Epithelial cell of esophagus (primary cell): ENCODE data around the gene FNDC3B.

Experiments
- DNase-seq: peaks from one replicate; pipeline ENCODE4 v3.0.0; 2010; ENCODE audit warnings: low read depth
- H3K4me3 ChIP-seq: 2 replicates; pipeline ENCODE4 v1.5.1; 2011; ENCODE audit warnings: mild to moderate bottlenecking, low read length, control low read depth
- TF ChIP-seq, protein P1 (sequence below): IDR thresholded peaks from 2 replicates; pipeline ENCODE4 v1.5.1; 2011; ENCODE audit warnings: low read depth, mild to moderate bottlenecking, low read length, control low read depth, inconsistent platforms; ENCODE audit not compliant: insufficient read depth; ENCODE audit errors: missing control alignments

FNDC3B gene

DNA sequence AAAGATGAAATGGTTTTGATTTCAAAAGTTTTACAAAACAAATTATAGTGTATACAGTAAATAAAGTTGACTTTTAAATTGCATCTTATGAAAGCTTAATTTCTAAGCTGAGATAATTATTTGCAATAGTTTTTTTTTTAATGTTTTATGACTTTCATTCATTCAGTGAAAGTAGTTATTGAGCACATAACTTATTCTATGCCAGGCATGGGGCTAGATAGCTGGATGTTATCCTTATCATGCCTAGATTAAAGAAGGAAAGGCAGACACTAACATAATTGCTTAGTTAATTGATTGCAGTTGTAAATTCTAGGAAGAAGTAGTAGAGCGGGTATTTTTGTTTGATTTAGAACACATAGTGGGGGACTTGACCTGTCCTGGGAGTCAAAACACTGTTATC lies 92.4 kb downstream of the FNDC3B start:
- TF ChIP-seq, protein P1, sequence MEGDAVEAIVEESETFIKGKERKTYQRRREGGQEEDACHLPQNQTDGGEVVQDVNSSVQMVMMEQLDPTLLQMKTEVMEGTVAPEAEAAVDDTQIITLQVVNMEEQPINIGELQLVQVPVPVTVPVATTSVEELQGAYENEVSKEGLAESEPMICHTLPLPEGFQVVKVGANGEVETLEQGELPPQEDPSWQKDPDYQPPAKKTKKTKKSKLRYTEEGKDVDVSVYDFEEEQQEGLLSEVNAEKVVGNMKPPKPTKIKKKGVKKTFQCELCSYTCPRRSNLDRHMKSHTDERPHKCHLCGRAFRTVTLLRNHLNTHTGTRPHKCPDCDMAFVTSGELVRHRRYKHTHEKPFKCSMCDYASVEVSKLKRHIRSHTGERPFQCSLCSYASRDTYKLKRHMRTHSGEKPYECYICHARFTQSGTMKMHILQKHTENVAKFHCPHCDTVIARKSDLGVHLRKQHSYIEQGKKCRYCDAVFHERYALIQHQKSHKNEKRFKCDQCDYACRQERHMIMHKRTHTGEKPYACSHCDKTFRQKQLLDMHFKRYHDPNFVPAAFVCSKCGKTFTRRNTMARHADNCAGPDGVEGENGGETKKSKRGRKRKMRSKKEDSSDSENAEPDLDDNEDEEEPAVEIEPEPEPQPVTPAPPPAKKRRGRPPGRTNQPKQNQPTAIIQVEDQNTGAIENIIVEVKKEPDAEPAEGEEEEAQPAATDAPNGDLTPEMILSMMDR, result no peak
- DNase-seq, result no peak
- H3K4me3 ChIP-seq, result no peak overlapping the region

DNA sequence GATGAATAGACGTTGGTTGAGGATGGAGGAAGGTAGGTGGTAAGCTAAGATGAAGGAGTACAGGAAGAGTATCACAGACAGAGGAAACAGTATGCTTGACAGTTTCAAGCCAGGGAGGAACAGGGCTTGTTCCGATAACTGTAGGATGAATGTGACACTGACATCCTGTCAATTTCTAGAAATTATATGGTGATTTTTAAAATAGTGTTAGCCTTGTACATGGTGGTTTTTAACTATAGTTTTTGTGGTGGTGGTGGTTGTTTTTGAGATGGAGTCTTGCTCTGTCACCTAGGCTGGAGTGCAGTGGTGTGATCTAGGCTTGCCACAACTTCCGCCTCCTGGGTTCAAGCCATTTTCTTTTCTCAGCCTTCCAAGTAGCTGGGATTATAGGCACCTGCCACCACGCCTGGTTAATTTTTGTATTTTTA lies 92.8 kb downstream of the FNDC3B start:
- no peak for DNase-seq
- no peak overlapping the region for H3K4me3 ChIP-seq
- TF ChIP-seq, protein P1, result no peak

DNA sequence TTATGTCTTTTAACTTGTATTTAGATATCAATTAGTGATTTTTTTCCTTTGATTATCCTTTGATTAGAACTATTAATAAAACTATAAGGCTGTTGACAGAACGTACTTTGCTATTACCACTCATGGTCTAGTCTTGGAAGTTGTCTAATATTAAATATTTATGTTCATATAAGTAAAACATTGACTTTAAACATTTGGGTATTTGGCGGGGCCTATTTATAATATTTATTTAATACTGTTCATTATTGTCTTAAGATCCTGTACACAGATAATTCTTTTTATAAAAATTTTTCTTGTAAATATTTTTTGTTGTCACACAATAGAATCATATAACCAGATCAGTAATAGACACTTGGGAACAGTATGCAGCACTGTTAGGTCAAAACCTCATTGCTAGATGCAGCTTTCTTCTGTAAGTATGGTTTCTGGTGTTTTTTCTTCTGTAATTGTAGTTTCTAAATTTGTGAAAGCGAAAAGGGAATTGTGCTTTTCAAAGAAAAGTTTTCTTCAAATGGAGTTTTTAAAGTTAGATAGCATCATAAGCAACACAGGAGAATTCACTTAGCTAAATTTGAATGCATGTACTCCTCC lies 93.4 kb downstream of the FNDC3B start:
- no peak overlapping the region for H3K4me3 ChIP-seq
- TF ChIP-seq, protein P1, result no peak
- no peak for DNase-seq

DNA sequence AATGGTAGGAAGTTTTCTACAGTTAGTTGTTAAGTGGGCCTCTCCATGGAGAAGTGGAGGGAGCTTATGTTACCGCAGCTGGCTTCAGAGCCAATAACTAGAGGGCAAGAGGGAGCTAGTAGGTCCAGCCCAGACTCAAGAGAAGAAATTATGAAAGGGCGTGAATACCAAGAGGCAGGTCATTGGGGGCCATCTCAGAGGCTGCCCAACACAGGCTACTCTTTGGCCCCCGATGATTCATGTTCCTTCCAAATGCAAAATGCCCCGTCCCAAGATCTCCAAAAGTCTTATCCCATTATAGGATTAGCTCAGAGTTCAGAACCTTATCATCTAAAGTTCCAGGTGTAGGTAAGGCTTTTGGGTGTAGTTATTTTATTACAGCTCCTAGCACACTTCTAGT lies 94.5 kb downstream of the FNDC3B start:
- no peak for DNase-seq
- TF ChIP-seq, protein P1, result no peak
- H3K4me3 ChIP-seq, result no peak overlapping the region

DNA sequence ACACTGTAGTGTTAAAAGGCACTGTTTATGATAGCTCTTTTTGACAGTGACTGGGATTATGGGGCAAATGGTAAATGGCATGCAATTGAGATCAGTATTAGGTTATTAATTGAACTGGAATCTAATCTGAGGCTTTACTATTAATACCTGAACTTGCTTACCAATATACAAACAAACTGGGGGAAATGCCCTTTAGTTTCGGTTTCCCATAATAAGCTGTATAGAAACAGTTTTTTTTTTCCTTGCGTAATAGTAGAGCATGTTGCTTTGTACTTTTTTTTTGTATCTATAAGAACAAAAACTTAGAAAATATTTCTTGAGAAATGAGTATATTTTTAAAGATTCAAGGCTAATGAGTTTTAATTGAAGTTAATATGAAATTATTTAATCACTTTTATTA lies 95.0 kb downstream of the FNDC3B start:
- H3K4me3 ChIP-seq, result no peak overlapping the region
- DNase-seq, result no peak

DNA sequence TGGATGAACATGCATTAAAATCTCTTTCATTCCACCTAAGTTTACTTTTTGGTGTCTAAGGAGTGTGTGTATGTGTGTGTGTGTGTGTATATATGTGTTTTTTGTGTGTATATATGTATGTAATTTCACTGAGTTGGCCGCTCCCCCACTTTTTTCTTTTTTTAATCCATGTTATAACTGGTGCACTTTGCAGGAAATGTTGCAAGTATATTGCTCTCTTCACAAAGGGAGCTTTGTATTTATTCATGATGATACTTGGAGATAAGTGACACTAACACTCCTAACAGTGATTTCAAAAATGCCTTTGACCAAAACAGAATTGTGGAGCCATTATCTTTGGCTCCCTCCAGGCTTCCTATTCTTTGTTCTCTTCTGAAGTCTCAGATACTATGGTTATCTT lies 95.8 kb downstream of the FNDC3B start:
- TF ChIP-seq, protein P1, result no peak
- H3K4me3 ChIP-seq, result no peak overlapping the region
- DNase-seq, result no peak

More for the DNA sequence above, 95.0 kb downstream of the FNDC3B start:
- TF ChIP-seq, protein P1, result no peak

DNA sequence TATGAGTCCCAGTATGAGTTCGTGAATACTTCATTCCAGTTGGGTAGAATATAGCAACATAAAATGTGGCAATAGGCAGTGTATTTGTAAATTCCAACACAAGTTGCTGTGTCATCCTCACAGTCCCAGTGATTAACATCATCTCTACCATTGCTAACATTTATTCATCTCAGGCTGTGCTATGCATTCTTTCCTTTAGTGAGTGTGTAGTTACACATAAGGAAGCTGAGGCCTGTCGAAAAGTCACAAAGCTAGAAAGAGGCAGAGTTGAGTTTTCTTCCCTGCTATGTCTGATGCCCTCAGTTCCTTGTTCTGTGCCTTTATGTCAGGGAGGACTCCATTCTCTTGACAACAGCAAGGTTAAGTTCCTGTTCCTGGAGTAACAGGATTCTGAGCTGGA lies 96.4 kb downstream of the FNDC3B start:
- H3K4me3 ChIP-seq, result no peak overlapping the region
- peak; percentile 85 for DNase-seq
- TF ChIP-seq, protein P1, result no peak
